Measurements from ENCODE around the gene OR6J1. TPM values are rescaled to one million over a fixed set of nuclear protein-coding genes. Genes with fewer than 3 reads are reported as not detected.

OR6J1 gene
- polyA plus RNA-seq, 3 donors, result not detected

GRCh38 chr14:22599349-22599748 is 44.8 kb downstream of the OR6J1 start:
- DNase-seq, result no peak
- Histone ChIP-seq H3K79me2 (ENCODE audit: insufficient read depth, low read length) (no peaks in the 10 kb centered on the region), H3K4me3 (replicated peaks in 1 of 3; ENCODE audit: low read depth in 2 of 3, low read length in 3 of 3) (peak overlapping the region in 1 of 3 experiments; percentile 90), H2AFZ (ENCODE audit: insufficient read depth, low read depth, low read length, poor library complexity, severe bottlenecking) (no peak overlapping the region), H4K20me1 (ENCODE audit: insufficient read depth, low read length) (no peaks in the 10 kb centered on the region), H3K27me3 (ENCODE audit: control insufficient read depth in 2 of 2, insufficient read depth in 2 of 2, low read length in 2 of 2) (peaks cover 2 to 6% of the 10 kb centered on the region in 2 donors), H3K4me1 (ENCODE audit: control insufficient read depth in 1 of 2, insufficient read depth in 2 of 2, low read length in 2 of 2) (peaks cover 14 to 21% of the 10 kb centered on the region in 2 donors), H3K9ac (ENCODE audit: insufficient read depth, low read length, poor library complexity, severe bottlenecking) (no peak overlapping the region), H3K27ac (ENCODE audit: low read depth in 1 of 2, low read length in 2 of 2) (no peak overlapping the region), H3K4me2 (replicated peaks; ENCODE audit: extremely low read depth, low read length, poor library complexity, severe bottlenecking) (peak overlapping the region; percentile 96), H3K36me3 (replicated peaks in 1 of 2; ENCODE audit: control insufficient read depth in 1 of 2, insufficient read depth in 2 of 2, low read length in 2 of 2) (peaks cover 10 to 29% of the 10 kb centered on the region in 2 donors), H3K9me3 (replicated peaks in 1 of 2; ENCODE audit: control insufficient read depth in 1 of 2, insufficient read depth in 1 of 2, low read length in 2 of 2) (no peaks in the 10 kb centered on the region)
- peaks cover 30 to 31% of the 10 kb centered on the region in 2 donors for H3K36me3 Mint-ChIP-seq
- 100% methylated on average over 1 of the region's 3 CpGs for WGBS (ENCODE audit: insufficient coverage)
- intact Hi-C loops (cut with micrococcal nuclease), result loop anchor here in 1 of 2 donors (5.0 kb wide), 2 partner anchors 48 to 168 kb away; partner anchors contain the start of gene OXA1L
- peaks cover 24% of the 10 kb centered on the region for H3K4me1 Mint-ChIP-seq
- peak overlapping the region in 1 of 7 donors; percentile 17 for H3K27ac Mint-ChIP-seq
- peaks cover 0 to 2% (median 0%) of the 10 kb centered on the region in 7 donors for H3K9me3 Mint-ChIP-seq
- H3K27me3 Mint-ChIP-seq (ENCODE audit: low read depth in 3 of 3), result peaks cover 4 to 23% (median 23%) of the 10 kb centered on the region in 3 donors
- peak overlapping the region; percentile 98 for H3K4me3 Mint-ChIP-seq
- TF ChIP-seq CTCF (IDR thresholded peaks at IDR 0.05), result no peak

GRCh38 chr14:22598896-22599244 is 45.3 kb downstream of the OR6J1 start:
- 2% methylated on average over 3 of the region's 5 CpGs for WGBS (ENCODE audit: insufficient coverage)
- Mint-ChIP-seq H3K36me3 (peaks cover 26 to 27% of the 10 kb centered on the region in 2 donors), H3K9me3 (peaks cover 0 to 2% (median 0%) of the 10 kb centered on the region in 7 donors), H3K27me3 (ENCODE audit: low read depth in 3 of 3) (peaks cover 6 to 28% (median 23%) of the 10 kb centered on the region in 3 donors), H3K4me1 (peaks cover 24% of the 10 kb centered on the region), H3K4me3 (peak overlapping the region; percentile 98), H3K27ac (peak overlapping the region; percentile 86 to 97 (median 92))
- no peak for TF ChIP-seq CTCF (IDR thresholded peaks at IDR 0.05)
- Histone ChIP-seq H3K4me3 (replicated peaks in 1 of 3; ENCODE audit: low read depth in 2 of 3, low read length in 3 of 3) (peak overlapping the region; percentile 90 to 95 (median 94)), H3K4me1 (ENCODE audit: control insufficient read depth in 1 of 2, insufficient read depth in 2 of 2, low read length in 2 of 2) (peaks cover 14 to 21% of the 10 kb centered on the region in 2 donors), H3K36me3 (replicated peaks in 1 of 2; ENCODE audit: control insufficient read depth in 1 of 2, insufficient read depth in 2 of 2, low read length in 2 of 2) (peaks cover 9 to 25% of the 10 kb centered on the region in 2 donors), H3K79me2 (ENCODE audit: insufficient read depth, low read length) (no peaks in the 10 kb centered on the region), H3K27ac (ENCODE audit: low read depth in 1 of 2, low read length in 2 of 2) (peak overlapping the region in 1 of 2 donors; percentile 81), H3K9me3 (replicated peaks in 1 of 2; ENCODE audit: control insufficient read depth in 1 of 2, insufficient read depth in 1 of 2, low read length in 2 of 2) (no peaks in the 10 kb centered on the region), H4K20me1 (ENCODE audit: insufficient read depth, low read length) (no peaks in the 10 kb centered on the region), H3K9ac (ENCODE audit: insufficient read depth, low read length, poor library complexity, severe bottlenecking) (peak overlapping the region; percentile 79), H3K27me3 (ENCODE audit: control insufficient read depth in 2 of 2, insufficient read depth in 2 of 2, low read length in 2 of 2) (peaks cover 2 to 6% of the 10 kb centered on the region in 2 donors), H2AFZ (ENCODE audit: insufficient read depth, low read depth, low read length, poor library complexity, severe bottlenecking) (peak overlapping the region; percentile 97), H3K4me2 (replicated peaks; ENCODE audit: extremely low read depth, low read length, poor library complexity, severe bottlenecking) (peak overlapping the region; percentile 96)
- DNase-seq, result peak; percentile 16 to 64 (median 50)
- intact Hi-C loops (cut with micrococcal nuclease), result loop anchor here in 1 of 2 donors (5.0 kb wide), 2 partner anchors 48 to 168 kb away; partner anchors contain the start of gene OXA1L
